ENCODE measurements around the gene PXDN.

PXDN gene

DNA sequence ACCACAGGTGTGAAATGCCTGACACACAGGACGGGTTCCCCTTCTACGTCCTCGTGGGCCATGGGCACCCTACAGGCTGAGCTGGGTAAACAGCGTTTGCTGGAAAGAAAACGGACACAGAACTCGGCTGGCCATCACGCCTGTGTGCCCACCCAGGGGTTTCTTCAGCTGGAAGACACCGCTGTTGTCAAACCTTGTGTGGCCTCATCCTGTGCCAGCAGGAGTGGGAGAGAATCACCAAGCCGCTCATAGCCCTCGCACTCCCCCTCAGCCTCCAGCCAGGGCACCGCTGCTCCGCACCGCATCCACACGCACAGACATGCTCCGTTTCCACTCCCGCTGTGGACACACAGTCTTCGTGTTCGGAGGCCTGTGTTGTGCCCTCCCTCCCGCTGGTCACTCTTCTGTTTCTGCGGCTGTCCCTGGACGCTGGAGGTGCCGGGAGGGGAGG is 161.4 kb downstream of the PXDN start:
- H3K4me3 ChIP-seq (replicated peaks; ENCODE audit: low read depth, low read length): no peak overlapping the region
- no peak for DNase-seq (ENCODE audit: low read depth)
- TF ChIP-seq, protein P1, sequence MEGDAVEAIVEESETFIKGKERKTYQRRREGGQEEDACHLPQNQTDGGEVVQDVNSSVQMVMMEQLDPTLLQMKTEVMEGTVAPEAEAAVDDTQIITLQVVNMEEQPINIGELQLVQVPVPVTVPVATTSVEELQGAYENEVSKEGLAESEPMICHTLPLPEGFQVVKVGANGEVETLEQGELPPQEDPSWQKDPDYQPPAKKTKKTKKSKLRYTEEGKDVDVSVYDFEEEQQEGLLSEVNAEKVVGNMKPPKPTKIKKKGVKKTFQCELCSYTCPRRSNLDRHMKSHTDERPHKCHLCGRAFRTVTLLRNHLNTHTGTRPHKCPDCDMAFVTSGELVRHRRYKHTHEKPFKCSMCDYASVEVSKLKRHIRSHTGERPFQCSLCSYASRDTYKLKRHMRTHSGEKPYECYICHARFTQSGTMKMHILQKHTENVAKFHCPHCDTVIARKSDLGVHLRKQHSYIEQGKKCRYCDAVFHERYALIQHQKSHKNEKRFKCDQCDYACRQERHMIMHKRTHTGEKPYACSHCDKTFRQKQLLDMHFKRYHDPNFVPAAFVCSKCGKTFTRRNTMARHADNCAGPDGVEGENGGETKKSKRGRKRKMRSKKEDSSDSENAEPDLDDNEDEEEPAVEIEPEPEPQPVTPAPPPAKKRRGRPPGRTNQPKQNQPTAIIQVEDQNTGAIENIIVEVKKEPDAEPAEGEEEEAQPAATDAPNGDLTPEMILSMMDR (IDR thresholded peaks at IDR 0.05; ENCODE audit: low read length, missing control alignments): no peak

DNA sequence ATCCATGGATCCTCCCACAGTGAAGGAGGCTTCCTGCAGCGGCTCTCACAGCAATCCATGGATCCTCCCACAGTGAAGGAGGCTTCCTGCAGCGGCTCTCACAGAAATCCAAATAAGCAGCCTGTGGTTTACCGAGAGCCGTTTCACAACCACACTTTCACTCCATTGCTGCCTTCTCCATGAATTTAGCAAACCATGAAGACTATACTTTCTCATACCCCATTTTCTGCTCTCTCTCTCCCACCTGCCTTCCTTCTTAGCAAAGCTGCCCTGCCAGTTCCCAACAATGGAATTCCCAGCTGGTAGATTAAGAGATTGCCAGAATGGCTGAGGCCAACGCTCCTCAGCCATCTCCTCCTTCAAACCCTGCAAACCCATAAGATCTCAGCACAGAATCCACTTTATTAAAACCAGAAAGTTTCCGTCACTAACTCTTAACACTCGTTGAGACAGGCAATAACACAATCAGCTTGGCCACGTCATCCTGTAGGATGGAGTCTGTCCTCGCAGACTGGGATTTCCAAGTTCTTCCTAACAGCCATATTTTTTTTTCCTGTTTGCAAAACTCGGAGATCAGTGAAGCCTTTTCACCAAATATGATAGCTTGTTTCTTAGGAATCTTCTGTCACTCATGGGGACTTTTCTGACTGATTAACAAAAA is 162.2 kb downstream of the PXDN start:
- H3K4me3 ChIP-seq (replicated peaks; ENCODE audit: low read depth, low read length): no peak overlapping the region
- TF ChIP-seq, protein P1 (IDR thresholded peaks at IDR 0.05; ENCODE audit: low read length, missing control alignments): no peak
- DNase-seq (ENCODE audit: low read depth): peak; percentile 47
